Peyer's patch (tissue), 4 donors: ENCODE measurements around the gene SF3B6.
A peak's percentile ranks its signal among the peaks of the same experiment; 100 is the strongest.

Experiments
- POLR2A ChIP-seq, 2 donors: fragments of 450-650 bp; IDR thresholded peaks; one replicate each; pipeline ENCODE4 v1.5.1; 2017; ENCODE audit warnings: antibody characterized with exemption in 2 of 2, mild to moderate bottlenecking in 2 of 2, moderate library complexity in 2 of 2
- TF ChIP-seq, protein P1 (sequence below), 6 experiments: fragments of 450-650 bp in 4 of 6; fragments of 200-600 bp in 2 of 6; sonication (generic) in 1 of 6; IDR thresholded peaks; one replicate each; pipeline ENCODE4 v1.5.1; 2017 to 2019; ENCODE audit warnings: antibody characterized with exemption in 6 of 6, mild to moderate bottlenecking in 3 of 6, moderate library complexity in 1 of 6

GRCh38 chr2:24076849-24077534 is 866 bp upstream of the SF3B6 start:
- TF ChIP-seq, protein P1, sequence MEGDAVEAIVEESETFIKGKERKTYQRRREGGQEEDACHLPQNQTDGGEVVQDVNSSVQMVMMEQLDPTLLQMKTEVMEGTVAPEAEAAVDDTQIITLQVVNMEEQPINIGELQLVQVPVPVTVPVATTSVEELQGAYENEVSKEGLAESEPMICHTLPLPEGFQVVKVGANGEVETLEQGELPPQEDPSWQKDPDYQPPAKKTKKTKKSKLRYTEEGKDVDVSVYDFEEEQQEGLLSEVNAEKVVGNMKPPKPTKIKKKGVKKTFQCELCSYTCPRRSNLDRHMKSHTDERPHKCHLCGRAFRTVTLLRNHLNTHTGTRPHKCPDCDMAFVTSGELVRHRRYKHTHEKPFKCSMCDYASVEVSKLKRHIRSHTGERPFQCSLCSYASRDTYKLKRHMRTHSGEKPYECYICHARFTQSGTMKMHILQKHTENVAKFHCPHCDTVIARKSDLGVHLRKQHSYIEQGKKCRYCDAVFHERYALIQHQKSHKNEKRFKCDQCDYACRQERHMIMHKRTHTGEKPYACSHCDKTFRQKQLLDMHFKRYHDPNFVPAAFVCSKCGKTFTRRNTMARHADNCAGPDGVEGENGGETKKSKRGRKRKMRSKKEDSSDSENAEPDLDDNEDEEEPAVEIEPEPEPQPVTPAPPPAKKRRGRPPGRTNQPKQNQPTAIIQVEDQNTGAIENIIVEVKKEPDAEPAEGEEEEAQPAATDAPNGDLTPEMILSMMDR (IDR thresholded peaks at IDR 0.05): no peak
- peak; percentile 60 to 83 for TF ChIP-seq POLR2A (IDR thresholded peaks at IDR 0.05)
